ENCODE results near the gene CELSR3. TPM values are rescaled to one million over a fixed set of nuclear protein-coding genes. Genes with fewer than 3 reads are reported as not detected.

The CELSR3 gene
- total RNA-seq, 1 experiment from 2014 or later: 7.7 TPM

DNA sequence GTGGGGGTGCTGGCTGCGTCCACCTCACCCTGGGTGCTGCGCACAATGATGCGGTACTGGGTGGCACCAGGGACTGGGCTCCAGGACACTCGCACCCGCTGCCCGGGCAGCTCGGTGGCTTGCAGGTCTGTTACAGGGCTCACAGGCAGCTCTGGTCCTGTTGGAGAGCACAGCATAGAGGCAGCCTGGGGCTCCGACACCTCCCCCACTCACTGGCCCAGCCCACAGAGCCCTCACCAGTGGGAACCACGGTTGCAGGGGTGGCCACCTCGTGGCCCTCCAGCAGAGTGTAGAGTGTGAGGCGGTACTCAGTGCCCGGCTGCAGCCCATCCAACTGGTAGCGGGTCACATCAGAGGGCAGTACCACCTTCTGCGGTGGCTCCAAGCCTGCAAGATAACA, 71.2 kb downstream of the CELSR3 start:
- TF ChIP-seq, protein P1, sequence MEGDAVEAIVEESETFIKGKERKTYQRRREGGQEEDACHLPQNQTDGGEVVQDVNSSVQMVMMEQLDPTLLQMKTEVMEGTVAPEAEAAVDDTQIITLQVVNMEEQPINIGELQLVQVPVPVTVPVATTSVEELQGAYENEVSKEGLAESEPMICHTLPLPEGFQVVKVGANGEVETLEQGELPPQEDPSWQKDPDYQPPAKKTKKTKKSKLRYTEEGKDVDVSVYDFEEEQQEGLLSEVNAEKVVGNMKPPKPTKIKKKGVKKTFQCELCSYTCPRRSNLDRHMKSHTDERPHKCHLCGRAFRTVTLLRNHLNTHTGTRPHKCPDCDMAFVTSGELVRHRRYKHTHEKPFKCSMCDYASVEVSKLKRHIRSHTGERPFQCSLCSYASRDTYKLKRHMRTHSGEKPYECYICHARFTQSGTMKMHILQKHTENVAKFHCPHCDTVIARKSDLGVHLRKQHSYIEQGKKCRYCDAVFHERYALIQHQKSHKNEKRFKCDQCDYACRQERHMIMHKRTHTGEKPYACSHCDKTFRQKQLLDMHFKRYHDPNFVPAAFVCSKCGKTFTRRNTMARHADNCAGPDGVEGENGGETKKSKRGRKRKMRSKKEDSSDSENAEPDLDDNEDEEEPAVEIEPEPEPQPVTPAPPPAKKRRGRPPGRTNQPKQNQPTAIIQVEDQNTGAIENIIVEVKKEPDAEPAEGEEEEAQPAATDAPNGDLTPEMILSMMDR (IDR thresholded peaks at IDR 0.05): no peak
- TF ChIP-seq, protein P2, sequence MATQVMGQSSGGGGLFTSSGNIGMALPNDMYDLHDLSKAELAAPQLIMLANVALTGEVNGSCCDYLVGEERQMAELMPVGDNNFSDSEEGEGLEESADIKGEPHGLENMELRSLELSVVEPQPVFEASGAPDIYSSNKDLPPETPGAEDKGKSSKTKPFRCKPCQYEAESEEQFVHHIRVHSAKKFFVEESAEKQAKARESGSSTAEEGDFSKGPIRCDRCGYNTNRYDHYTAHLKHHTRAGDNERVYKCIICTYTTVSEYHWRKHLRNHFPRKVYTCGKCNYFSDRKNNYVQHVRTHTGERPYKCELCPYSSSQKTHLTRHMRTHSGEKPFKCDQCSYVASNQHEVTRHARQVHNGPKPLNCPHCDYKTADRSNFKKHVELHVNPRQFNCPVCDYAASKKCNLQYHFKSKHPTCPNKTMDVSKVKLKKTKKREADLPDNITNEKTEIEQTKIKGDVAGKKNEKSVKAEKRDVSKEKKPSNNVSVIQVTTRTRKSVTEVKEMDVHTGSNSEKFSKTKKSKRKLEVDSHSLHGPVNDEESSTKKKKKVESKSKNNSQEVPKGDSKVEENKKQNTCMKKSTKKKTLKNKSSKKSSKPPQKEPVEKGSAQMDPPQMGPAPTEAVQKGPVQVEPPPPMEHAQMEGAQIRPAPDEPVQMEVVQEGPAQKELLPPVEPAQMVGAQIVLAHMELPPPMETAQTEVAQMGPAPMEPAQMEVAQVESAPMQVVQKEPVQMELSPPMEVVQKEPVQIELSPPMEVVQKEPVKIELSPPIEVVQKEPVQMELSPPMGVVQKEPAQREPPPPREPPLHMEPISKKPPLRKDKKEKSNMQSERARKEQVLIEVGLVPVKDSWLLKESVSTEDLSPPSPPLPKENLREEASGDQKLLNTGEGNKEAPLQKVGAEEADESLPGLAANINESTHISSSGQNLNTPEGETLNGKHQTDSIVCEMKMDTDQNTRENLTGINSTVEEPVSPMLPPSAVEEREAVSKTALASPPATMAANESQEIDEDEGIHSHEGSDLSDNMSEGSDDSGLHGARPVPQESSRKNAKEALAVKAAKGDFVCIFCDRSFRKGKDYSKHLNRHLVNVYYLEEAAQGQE (IDR thresholded peaks at IDR 0.05; ENCODE audit: insufficient read depth in 1 of 2, low read depth in 2 of 2, low read length in 1 of 2): no peak
- TF ChIP-seq TCF7L2 (IDR thresholded peaks at IDR 0.05; ENCODE audit: low read depth, low read length): no peak
- no peak for TF ChIP-seq SIN3A (IDR thresholded peaks at IDR 0.05; ENCODE audit: borderline replicate concordance, insufficient read depth, low read depth, low read length)
- no peak for TF ChIP-seq POLR2AphosphoS5 (IDR thresholded peaks at IDR 0.05; ENCODE audit: low read depth, low read length)
- Histone ChIP-seq H3K27ac (ENCODE audit: low read length) (no peak overlapping the region), H3K36me3 (ENCODE audit: control insufficient read depth, insufficient read depth, low read length) (no peaks in the 10 kb centered on the region), H3K9me3 (ENCODE audit: control insufficient read depth, insufficient read depth, low read depth, low read length) (no peaks in the 10 kb centered on the region), H3K27me3 (ENCODE audit: control insufficient read depth, insufficient read depth, low read length) (no peaks in the 10 kb centered on the region), H3K4me1 (ENCODE audit: control insufficient read depth, insufficient read depth, low read length) (peaks cover 11% of the 10 kb centered on the region), H3K4me3 (ENCODE audit: low read depth in 2 of 2, low read length in 2 of 2) (no peak overlapping the region)
- no peak for ATAC-seq
- DNase-seq (ENCODE audit: low read depth, low spot score): no peak
- POLR2A ChIA-PET: no interaction called here
- CTCF ChIA-PET: no interaction called here
- in situ Hi-C loops (cut with HindIII; ENCODE audit: low pct_unique_long_range_greater_than_20kb, low sequenced_read_pairs): no loop called here
- BruUV-seq (replicated peaks): no TSS peak
- intact Hi-C loops (cut with micrococcal nuclease; ENCODE audit: unreplicated experiment): no loop called here

DNA sequence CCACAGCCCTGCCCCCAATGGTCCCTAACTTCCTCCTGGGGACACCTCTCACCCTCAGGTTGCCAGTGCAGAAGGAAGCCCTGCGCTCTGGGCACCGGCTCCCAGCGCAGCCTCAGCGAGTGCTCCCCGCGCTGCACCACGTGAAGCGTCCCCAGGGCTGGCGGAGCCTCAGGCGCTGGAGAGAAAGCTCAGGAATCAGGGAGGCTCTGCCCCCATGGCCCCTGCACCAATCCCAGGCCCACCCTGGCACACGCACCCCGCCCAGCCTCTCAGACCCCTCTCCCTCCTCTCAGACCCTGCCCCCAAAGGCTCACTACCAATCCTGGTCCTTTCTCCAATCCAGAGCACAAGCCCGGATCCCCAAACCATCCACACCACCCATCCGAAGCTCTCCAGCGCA, 74.5 kb downstream of the CELSR3 start:
- H3K4me3 ChIP-seq (ENCODE audit: low read depth in 2 of 2, low read length in 2 of 2): no peak overlapping the region
- no peaks in the 10 kb centered on the region for H3K9me3 ChIP-seq (ENCODE audit: control insufficient read depth, insufficient read depth, low read depth, low read length)
- no peak overlapping the region for H3K27ac ChIP-seq (ENCODE audit: low read length)
- H3K4me1 ChIP-seq (ENCODE audit: control insufficient read depth, insufficient read depth, low read length): no peaks in the 10 kb centered on the region
- POLR2A ChIA-PET: no interaction called here
- H3K36me3 ChIP-seq (ENCODE audit: control insufficient read depth, insufficient read depth, low read length): no peaks in the 10 kb centered on the region
- DNase-seq (ENCODE audit: low read depth, low spot score) (no peak), ATAC-seq (no peak)
- TF ChIP-seq, protein P1 (IDR thresholded peaks at IDR 0.05): no peak
- TF ChIP-seq TCF7L2 (IDR thresholded peaks at IDR 0.05; ENCODE audit: low read depth, low read length): no peak
- TF ChIP-seq, protein P2 (IDR thresholded peaks at IDR 0.05; ENCODE audit: insufficient read depth in 1 of 2, low read depth in 2 of 2, low read length in 1 of 2): no peak
- no peak for TF ChIP-seq SIN3A (IDR thresholded peaks at IDR 0.05; ENCODE audit: borderline replicate concordance, insufficient read depth, low read depth, low read length)
- TF ChIP-seq POLR2AphosphoS5 (IDR thresholded peaks at IDR 0.05; ENCODE audit: low read depth, low read length): no peak
- no TSS peak for BruUV-seq (replicated peaks)
- intact Hi-C loops (cut with micrococcal nuclease; ENCODE audit: unreplicated experiment): no loop called here
- CTCF ChIA-PET: no interaction called here
- in situ Hi-C loops (cut with HindIII; ENCODE audit: low pct_unique_long_range_greater_than_20kb, low sequenced_read_pairs): no loop called here
- H3K27me3 ChIP-seq (ENCODE audit: control insufficient read depth, insufficient read depth, low read length): no peaks in the 10 kb centered on the region
